Stimulated activated CD8-positive, alpha-beta memory T cell treated with anti-CD3 and anti-CD28 coated beads, Interleukin-2, amount 100 ng/mL, for 1 hour (primary cell): Measurements from ENCODE around the gene DLGAP1.

Experiments
- DNase-seq, 2 donors: peaks; one replicate each; pipeline ENCODE4 v3.0.0-alpha.2; 2020; ENCODE audit warnings: low read depth in 2 of 2

DLGAP1 gene

GRCh38 chr18:3867864-3868311 lies 587.2 kb downstream of the DLGAP1 start:
- no peak for DNase-seq

DNA sequence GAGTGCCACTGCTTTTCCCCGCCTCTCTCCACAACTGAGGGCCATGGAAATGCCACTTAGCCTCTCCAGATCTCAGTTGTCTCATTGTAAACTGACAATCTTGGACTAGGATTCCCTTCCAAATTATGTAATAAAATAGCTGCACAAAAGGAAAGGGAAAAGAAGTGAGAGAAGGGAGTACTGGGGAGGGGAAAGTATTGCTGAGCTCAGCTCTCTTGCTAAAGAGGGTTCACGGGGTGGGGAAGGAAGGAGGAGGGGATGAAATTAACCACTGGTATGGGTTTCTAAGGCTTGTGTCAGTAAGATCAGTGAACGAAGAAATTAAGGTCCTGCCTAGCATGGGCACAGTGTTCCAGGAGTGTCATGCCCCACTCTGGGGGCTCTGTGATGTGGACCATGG lies 587.9 kb downstream of the DLGAP1 start:
- no peak for DNase-seq

- DNase-seq, result no peak
These were observed 590.3 kb downstream of the DLGAP1 start for GRCh38 chr18:3864669-3865298.

DNA sequence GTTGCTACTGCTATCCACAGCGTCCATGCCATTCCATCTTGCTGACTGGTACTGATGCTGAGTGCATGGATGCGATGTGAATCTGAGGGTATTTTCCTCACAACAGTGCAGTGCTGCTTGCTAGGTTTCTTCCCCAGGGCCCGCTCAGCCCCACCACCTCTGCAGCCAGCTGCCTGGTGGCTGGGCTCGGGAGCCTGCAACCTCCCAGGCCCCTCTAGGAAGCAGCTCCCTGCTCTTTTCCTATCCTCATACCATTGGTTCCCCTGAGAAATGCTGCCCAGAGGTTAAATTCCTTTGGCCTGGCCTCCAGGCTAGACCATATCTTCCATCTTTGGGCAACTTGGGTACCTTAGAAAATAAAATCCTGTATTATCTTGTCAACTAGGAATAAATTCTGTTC lies 591.5 kb downstream of the DLGAP1 start:
- DNase-seq, result no peak

DNA sequence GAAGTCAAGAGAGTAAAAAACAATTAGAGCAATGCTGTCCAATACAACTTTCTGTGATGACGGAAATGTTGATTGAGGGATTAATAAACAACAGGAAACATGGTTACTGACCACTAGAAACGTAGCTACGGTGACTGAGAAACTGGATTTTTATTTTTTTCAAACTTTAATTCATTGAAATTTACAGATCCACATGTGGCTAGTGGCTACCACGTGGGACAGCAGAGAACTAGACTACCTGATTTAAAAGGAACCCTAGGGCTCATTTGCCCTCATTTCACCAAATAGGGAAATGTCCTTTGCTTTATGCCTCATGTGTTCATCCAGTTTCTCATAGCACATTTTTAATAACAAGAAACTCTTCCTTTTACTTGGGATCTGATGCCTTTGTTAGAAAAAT lies 592.1 kb downstream of the DLGAP1 start:
- no peak for DNase-seq

DNA sequence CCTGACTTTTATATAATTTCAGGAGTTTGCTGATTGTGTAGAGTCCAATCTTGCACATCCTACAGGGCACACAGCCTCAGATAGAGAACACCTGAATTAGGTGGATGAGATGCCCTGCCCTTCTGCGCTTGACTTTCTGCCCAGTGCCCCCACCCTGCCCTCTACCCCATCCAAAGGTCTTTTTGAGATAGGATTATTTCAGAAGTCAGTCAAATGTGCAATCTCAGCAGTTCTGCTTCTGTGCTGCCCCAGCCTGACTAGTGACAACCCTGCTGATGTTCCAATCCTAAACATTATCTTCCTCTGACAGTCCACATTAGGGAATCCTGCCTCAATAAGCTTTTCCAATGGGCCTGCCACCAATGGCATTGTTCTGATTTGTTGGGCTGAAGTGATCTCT lies 593.6 kb downstream of the DLGAP1 start:
- no peak for DNase-seq

DNA sequence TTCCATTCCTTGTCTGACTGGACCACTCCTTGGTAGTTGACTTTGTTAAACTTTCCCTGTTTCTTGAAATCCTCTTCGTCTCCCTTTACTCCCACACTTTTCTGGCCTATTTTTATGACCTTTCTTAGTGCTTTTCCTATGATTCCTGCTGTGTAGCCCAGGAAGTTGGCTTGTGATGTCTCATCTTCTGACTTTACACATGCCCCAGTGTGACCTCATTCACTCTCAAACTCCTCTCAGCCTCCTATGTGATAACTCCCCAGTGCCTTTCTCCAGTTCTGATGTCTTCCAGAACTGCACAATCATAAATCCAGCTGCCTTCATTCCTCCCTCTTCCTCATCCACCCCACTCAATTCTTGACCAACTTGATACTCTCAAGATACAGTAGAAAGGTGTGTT lies 597.6 kb downstream of the DLGAP1 start:
- DNase-seq, result no peak

GRCh38 chr18:3855966-3856365 lies 599.1 kb downstream of the DLGAP1 start:
- no peak for DNase-seq

DNA sequence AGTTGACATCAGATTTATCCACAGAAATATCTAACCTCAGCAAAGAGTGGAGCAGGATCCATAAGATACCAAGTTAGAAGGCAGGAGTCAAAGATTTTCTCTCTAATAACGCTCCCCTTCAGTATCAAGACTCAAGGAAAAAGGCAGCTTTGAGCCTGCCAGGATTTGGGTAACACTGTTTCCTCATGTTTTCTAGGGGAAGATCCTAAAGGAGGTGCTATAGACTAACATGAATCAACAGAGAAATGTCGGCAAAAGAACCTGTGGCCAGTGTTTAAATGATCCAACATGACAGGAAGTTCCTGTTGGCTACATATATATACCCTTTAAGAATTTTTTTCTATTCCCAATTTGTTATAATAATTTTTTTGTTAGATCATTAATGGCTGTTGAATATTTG lies 602.8 kb downstream of the DLGAP1 start:
- no peak for DNase-seq

GRCh38 chr18:3851159-3851558 lies 603.9 kb downstream of the DLGAP1 start:
- no peak for DNase-seq

DNA sequence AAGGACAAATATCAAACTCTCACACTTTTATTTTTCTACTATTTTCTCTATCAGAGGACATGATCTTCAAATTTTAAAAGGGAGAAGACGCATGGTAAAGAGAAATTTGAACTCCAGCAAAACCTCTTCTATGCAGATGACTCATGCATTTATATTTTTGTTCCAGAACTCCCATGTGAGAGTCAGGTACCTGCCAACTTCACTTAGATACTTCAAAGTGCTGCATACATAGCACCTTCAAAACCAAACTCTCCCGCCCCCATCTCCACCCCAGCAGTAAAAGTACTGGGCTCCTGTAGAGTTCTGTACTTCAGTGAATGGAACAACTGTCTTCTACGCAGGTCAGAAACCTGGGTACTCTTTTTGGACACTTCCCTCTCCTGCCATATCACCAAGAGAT lies 606.8 kb downstream of the DLGAP1 start:
- no peak for DNase-seq

DNA sequence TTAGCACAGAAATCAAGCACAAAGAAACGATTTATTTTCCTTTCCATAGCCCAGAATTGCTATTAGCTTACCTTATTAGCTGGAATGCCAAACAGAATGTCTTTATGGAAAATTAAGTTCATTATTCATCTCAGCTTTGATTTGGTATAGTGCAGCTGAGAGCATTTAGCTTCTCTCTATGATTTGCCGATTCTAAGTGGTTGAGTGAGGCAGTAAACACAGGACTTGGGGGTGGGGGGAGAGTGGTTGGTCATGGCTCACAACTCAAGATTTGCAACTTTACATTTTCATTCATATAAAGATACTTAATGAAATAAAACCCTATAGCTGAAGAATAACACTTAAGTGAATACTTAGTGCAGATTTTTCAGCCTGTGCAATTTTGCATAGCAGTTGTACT lies 609.9 kb downstream of the DLGAP1 start:
- no peak for DNase-seq

GRCh38 chr18:3842844-3843243 lies 612.3 kb downstream of the DLGAP1 start:
- no peak for DNase-seq

GRCh38 chr18:3840766-3841165 lies 614.3 kb downstream of the DLGAP1 start:
- DNase-seq, result no peak

DNA sequence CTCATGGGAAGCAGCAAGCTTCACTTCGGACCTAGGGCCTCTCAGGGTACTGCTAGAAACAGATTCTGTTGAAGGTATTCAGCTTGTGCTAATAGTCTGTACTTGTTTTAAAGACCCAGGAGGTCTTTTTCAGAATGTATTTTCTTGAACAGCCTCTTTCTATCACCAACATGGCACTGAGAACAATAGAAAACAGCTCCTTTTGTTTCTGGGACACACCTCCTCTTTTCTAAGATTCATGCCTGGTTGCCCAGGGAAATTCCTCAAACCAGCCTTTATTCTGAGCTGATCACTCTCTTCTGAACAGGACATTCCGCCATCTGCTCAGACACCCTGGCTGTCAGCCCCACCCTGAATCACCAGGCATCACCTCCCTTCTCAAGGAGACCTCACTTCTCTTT lies 615.5 kb downstream of the DLGAP1 start:
- DNase-seq, result no peak

- no peak for DNase-seq
These were observed 618.4 kb downstream of the DLGAP1 start for GRCh38 chr18:3836483-3837335.

DNA sequence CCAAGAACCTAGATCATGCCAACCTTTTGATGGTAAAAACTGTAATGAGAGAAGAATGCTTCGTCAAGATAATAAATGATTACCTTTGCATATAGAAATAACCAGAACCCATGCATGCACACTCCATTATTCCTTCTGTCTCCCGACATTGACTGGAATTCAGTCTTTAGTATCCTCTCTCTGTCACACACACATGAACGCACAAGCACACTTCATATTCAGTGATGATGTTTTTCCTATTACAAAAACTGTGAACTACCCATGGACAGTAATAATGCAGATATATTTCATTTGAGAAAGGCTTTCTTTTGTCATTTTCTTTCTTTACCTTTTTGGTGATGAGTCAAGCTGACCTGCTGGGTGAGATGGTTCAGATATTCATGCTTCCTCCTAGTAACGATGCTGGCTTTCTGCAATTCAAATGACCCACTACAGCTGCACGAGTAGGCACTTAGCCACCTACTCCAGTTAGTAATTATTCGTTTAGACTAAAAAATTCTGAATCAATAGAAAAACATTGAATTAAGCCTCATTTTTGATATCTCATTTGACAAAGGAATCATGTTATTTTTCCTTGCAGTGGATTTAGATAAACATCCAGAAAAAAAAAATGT lies 623.0 kb downstream of the DLGAP1 start:
- no peak for DNase-seq

GRCh38 chr18:3830604-3831003 lies 624.5 kb downstream of the DLGAP1 start:
- no peak for DNase-seq

- DNase-seq, result no peak
These were observed 627.8 kb downstream of the DLGAP1 start for GRCh38 chr18:3827236-3827845.

DNA sequence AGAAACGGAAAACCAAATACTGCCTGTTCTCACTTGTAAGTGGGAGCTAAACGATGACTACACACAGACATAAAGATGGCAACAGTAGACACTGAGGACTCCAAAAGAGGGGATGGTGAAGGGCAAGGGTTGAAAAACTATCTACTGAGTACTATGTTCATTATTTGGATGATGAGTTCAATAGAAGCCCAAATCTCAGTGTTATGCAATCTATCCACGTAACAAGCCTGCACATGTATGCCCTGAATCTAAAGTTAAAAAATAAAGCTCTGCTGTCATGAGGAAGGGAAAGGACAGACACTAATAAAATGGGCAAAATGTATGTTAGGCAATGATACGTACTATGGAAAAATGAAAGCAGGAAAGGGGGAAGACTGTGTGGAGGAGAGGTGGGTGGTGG lies 629.1 kb downstream of the DLGAP1 start:
- no peak for DNase-seq

DNA sequence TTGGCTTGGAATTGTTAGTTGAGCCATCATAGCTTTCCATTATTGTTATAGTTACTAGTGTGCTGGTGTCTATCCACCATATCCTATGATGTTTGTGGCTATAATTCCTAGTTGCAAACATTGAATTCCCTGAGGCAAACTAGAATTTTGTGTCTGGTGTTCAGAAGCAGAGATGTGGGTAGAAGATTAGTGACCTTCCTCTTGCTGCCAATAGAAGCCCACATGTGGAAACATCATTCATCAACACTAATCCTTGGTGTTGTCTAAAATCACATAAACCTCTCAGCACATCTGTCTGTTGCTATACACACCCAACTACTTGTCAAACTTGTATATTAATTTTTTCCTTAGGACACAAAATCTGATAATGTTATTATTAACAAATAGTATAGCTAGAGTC lies 631.0 kb downstream of the DLGAP1 start:
- DNase-seq, result no peak

DNA sequence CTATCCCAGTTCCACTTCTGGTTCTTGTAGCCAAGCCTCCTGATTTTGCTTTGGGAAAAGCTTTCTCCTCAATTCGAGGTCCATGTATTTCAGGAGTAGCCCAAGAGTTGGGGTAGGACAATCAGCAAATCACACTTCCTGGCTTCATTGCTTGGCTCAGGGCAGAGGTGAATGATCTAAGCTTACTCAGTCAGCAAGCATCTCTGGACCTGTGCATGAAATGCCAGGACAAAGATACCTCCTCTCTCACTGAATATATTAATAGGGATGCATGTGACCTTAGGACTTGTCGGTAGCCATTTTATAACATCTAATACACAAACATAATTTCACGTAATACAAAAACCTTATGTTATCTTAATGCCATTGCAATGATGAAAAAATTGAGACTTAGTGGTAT lies 632.0 kb downstream of the DLGAP1 start:
- DNase-seq, result no peak

DNA sequence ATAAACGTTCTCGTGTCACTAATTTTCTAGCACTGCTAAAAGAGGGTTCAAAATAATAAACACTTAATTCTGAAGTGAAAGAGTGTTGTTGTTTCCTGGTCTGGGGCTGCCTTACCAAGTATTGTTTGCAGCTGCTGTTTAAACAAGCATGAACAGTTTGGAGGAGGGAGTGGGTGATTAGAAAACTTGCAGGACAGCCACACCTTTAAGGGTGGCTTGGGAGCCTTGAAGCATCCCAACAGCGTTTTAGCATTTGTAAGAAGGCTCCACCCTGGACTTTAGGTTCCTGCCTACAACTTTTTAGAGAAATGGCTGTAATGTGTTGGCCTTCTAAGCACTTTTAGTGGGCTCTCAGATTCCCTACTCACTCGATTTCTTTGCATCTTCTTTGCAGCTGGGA lies 633.6 kb downstream of the DLGAP1 start:
- no peak for DNase-seq
